CD4-positive, alpha-beta T cell treated with Interleukin-4 for 1 hour (primary cell): ENCODE measurements around the gene JAK1.
A peak's percentile ranks its signal among the peaks of the same experiment; 100 is the strongest.
"Not testable (repeated sequence)": the region's sequence is repeated elsewhere in the genome, so short reads cannot be mapped to it uniquely, and the experiment has no call there.

Source experiments
- DNase-seq, 2 donors: peaks; one replicate each; pipeline ENCODE4 v3.0.0-alpha.2; 2020 to 2022

The JAK1 gene

DNA sequence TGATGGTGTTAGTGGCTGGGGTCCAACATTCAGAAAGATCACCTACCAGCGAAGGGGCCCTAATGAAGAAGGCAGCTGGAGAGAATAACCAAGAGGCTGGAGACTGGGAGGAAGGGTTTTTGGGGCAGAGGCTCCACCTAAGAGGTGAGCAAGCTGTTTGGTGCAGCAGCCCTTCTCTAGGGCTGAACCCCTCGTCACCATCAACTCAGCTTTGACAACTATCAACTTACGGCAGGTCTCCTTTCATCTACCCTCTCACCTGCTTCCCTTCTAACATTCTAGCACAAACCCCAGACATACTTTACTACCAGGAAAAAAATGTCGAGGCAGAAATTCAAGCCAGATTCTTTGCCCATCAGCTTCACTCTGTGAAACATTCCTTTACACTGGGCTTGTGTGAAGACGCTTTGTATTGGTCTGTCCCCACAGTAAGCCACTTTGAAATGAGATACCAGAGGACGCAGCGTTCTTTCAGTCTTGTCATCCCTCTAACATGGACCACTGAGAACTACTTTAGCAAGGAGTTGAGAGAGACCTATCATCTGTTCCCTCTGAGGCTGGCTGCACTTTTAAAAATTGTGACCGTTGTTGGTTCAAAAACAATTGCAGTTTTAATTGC is 136.8 kb downstream of the JAK1 start:
- no peak for DNase-seq

DNA sequence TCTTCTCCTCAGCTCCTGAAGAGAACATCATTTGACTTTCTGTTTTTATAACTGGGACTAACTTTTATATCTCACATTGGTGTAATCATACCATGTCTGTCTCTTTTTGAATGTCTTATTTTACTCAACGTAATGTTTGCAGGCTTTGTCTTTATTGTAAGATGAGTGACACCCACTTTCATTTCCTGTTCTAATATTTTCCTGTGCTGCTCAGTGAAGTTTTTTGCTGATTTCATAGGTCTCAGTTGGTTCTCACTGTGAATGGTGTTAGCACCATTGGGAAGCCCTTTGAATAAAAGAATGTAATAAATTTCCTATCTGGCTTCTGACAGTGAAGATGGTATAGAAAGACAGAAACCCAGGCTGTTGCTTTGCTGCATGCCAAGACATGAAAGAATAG is 137.5 kb downstream of the JAK1 start:
- peak in 1 of 2 donors; percentile 31 for DNase-seq

- peak in 1 of 2 donors; percentile 66 for DNase-seq
These were observed 139.4 kb downstream of the JAK1 start for GRCh38 chr1:64826991-64827390.

DNA sequence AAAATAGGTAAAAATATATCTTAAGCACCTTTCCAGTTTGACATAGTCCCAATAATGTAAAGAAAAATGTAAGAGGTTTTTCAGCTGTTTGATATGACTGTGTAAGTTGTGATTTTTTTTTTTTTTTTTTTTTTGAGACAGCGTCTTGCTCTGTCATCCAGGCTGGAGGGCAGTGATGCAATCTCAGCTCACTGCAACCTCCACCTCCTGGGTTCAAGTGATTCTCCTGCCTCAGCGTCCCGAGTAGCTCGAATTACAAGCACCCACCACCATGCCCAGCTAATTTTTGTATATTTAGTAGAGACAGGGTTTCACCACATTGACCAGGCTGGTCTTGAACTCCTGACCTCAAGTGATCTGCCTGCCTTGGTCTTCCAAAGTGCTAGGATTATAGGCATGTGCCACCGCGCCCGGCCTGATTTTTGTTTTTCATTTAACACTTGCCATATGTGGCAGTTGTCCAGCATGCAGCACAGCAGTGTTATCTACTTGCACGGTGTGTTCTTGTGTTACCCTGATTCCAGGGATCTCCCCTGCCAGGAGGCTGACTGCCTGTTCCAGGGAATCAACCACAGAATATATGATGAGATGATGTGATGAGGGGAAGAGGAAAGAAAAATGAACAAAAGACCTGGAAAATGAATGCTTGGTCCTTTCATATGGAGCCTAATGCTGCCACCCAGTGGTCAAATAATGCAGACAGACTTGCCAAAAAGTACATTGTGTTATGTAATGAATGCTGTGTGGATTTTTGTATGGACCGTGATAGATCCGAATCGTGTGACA is 142.5 kb downstream of the JAK1 start:
- DNase-seq, result peak; percentile 63 to 77

GRCh38 chr1:64822621-64823020 is 143.7 kb downstream of the JAK1 start:
- no peak for DNase-seq

DNA sequence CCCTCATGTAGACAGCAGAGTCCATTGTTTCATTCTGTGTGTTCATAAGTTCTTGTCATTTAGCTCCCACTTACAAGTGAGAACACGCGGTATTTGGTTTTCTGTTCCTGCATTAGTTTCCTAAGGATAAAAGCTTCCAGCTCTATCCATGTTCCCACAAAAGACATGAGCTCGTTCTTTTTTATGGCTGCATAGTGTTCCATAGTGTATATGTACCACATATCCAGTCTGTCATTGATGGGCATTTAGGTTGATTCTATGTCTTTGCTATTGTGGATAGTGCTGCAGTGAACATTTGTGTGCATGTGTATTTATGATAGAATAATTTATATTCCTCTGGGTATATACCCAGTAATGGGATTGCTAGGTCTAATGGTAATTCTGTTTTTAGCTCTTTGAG is 145.8 kb downstream of the JAK1 start:
- not testable (repeated sequence) for DNase-seq

GRCh38 chr1:64817364-64817763 is 149.0 kb downstream of the JAK1 start:
- not testable (repeated sequence) for DNase-seq

GRCh38 chr1:64814427-64814826 is 151.9 kb downstream of the JAK1 start:
- DNase-seq, result no peak

GRCh38 chr1:64811131-64811530 is 155.2 kb downstream of the JAK1 start:
- no peak for DNase-seq

DNA sequence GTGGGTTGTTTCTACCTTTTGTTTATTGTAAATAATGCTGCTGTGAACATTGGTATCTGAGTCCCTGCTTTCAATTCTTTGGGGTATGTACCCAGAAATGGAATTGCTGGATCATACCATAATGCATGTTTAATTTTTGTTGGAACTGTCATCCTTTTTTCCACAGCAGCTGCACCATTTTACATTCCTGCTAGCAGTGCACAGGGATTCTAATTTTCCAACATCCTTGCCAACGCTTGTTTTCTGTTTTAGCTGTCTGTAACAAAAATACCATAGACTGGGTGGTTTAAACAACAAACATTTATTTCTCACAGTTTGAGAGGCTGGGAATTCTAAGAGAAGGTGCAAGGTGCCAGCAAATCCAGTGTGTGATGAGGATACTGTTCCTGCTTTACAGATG is 156.3 kb downstream of the JAK1 start:
- no peak for DNase-seq

GRCh38 chr1:64809309-64809708 is 157.0 kb downstream of the JAK1 start:
- no peak for DNase-seq

DNA sequence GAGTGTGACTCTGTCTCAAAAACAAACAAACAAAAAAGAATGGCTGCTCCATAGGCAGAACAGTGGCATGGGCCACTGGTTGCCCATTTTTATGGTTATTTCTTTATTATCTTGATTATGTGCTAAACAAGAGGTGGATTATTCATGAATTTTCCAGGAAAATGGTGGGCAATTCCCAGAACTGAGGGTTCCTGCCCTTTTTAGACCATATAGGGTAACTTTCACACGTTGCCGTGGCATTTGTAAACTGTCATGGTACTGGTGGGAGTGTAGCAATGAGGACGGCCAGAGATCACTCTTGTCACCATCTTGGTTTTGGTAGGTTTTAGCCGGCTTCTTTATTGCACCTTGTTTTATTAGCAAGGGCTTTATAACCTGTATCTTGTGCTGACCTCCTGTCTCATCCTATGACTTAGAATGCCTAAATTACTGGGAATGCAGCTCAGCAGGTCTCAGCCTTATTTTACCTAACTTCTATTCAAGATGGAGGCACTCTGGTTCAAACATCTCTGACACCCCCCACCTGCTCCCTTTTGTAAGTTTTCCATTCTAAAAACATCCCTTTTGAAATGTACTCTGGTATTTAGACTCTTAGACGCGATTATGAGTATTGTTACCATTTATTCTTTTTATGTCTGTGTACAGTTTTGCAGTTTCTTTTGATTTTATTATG is 164.4 kb downstream of the JAK1 start:
- DNase-seq, result no peak

- DNase-seq, result no peak
These were observed 167.5 kb downstream of the JAK1 start for GRCh38 chr1:64798872-64799271.

DNA sequence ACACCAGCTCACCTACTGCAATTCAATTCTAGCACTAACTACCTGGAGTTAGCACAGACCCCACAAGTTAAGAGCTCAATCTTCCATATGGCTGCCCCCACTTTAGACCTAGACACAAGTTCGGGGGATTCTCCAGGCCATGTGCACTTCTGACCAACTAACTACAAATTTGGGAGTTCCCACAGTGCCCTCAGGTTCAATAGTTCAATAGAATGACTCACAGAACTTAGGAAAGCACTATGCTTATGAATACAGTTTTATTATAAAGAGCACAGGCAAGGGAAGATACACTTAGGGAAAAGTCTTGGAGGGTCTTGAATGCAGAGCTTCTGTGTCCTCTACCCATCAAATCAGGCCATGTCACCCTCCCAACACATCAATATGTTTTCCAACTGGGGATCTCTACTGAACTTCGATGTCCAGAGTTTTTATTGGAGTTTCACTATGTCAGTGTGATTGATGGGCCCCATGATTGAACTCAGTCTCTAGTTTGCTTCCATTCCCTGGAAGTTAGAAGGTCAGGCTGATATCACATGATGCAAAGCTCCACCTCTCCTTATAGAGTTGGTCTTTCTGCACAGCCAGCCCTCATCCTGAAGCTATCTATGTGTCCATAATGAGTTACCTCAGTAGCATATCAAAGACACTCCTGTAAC is 175.4 kb downstream of the JAK1 start:
- no peak for DNase-seq
